H1 (cell line): ENCODE results near the gene CABLES2. TPM values are rescaled to one million over a fixed set of nuclear protein-coding genes. Genes with fewer than 3 reads are reported as not detected.

Experiments used
- CTCF ChIA-PET: fragments of 300-600 bp; sonication (Branson Sonifier 250); formaldehyde crosslinking; loops from one replicate; lab custom pipeline; 2021; ENCODE audit not compliant: partially characterized antibody; lab: Charles Lee
- POLR2A ChIA-PET: fragments of 300-600 bp; sonication (Branson Sonifier 250); formaldehyde crosslinking; loops from one replicate; lab custom pipeline; 2021; ENCODE audit warnings: inconsistent platforms; ENCODE audit not compliant: partially characterized antibody; lab: Charles Lee
- DNase-seq, 2 experiments: peaks; one replicate each; pipeline versions ENCODE4 v3.0.0 to v3.0.0-alpha.2; 2010 to 2022; ENCODE audit warnings: low spot score in 2 of 2, low read depth in 1 of 2, mixed read lengths in 1 of 2
- FAIRE-seq: peaks from 2 replicates; lab custom pipeline; 2011; peaks lifted over from hg19 to GRCh38; lab: Jason Lieb, UNC
- H2AFZ ChIP-seq: 2 replicates; pipeline ENCODE4 v1.8.1; 2012; ENCODE audit warnings: low read length, inconsistent platforms
- H2AK5ac ChIP-seq: 2 replicates; pipeline ENCODE4 v1.6.1; 2013; ENCODE audit warnings: low read depth, low read length
- H2BK120ac ChIP-seq: replicated peaks from 2 replicates; pipeline ENCODE3; 2013; ENCODE audit warnings: low read depth, low read length, inconsistent platforms
- H2BK12ac ChIP-seq: 2 replicates; pipeline ENCODE4 v1.6.1; 2013; ENCODE audit warnings: low read depth, low read length
- H2BK15ac ChIP-seq: 2 replicates; pipeline ENCODE4 v1.6.1; 2013; ENCODE audit warnings: low read length
- H2BK20ac ChIP-seq: 2 replicates; pipeline ENCODE4 v1.6.1; 2013; ENCODE audit warnings: low read length
- H2BK5ac ChIP-seq: 2 replicates; pipeline ENCODE4 v1.6.1; 2013; ENCODE audit warnings: low read depth, low read length
- H3K14ac ChIP-seq: 2 replicates; pipeline ENCODE4 v1.6.1; 2013; ENCODE audit warnings: inconsistent platforms; ENCODE audit not compliant: insufficient read length
- H3K18ac ChIP-seq: 2 replicates; pipeline ENCODE4 v1.6.1; 2013; ENCODE audit warnings: low read length; ENCODE audit errors: extremely low read depth
- H3K23ac ChIP-seq: 2 replicates; pipeline ENCODE4 v1.6.1; 2013; ENCODE audit warnings: inconsistent platforms; ENCODE audit not compliant: insufficient read length
- H3K23me2 ChIP-seq: 2 replicates; pipeline ENCODE4 v1.6.1; 2013; ENCODE audit warnings: low read depth, low read length
- H3K27ac ChIP-seq: 2 replicates; pipeline ENCODE4 v1.6.1; 2011; ENCODE audit warnings: low read depth, low read length, inconsistent platforms
- H3K27me3 ChIP-seq, 4 experiments: replicated peaks in 1 of 4; 1 replicate in 1 of 4; 2 replicates in 3 of 4; pipeline versions ENCODE4 v1.6.1 to v1.8.1; 2011 to 2013; ENCODE audit warnings: low read length in 3 of 4, mild to moderate bottlenecking in 3 of 4, inconsistent platforms in 2 of 4, mixed read lengths in 2 of 4, moderate library complexity in 1 of 4; ENCODE audit not compliant: control insufficient read depth in 3 of 4, insufficient read depth in 3 of 4; ENCODE audit errors: extremely low read depth in 1 of 4
- H3K36me3 ChIP-seq, 4 experiments: 2 replicates each; pipeline versions ENCODE4 v1.6.1 to v1.8.1; 2011 to 2013; ENCODE audit warnings: mild to moderate bottlenecking in 4 of 4, low read length in 3 of 4, moderate library complexity in 2 of 4, control low read depth in 1 of 4, inconsistent platforms in 1 of 4; ENCODE audit not compliant: insufficient read depth in 4 of 4, control insufficient read depth in 2 of 4
- H3K4ac ChIP-seq: replicated peaks from 2 replicates; pipeline ENCODE3; 2013; ENCODE audit warnings: low read length, low read depth, mixed read lengths, inconsistent platforms; ENCODE audit not compliant: insufficient read length
- H3K4me1 ChIP-seq, 4 experiments: replicated peaks in 1 of 4; 1 replicate in 1 of 4; 2 replicates in 3 of 4; pipeline versions ENCODE4 v1.6.1 to v1.8.1; 2011 to 2013; ENCODE audit warnings: low read length in 3 of 4, inconsistent platforms in 2 of 4, mixed read lengths in 1 of 4; ENCODE audit not compliant: insufficient read depth in 4 of 4, control insufficient read depth in 3 of 4
- H3K4me2 ChIP-seq, 2 experiments: 2 replicates each; pipeline versions ENCODE4 v1.6.1 to v1.8.1; 2011 to 2013; ENCODE audit warnings: low read depth in 2 of 2, low read length in 2 of 2, control low read depth in 1 of 2, inconsistent platforms in 1 of 2, mild to moderate bottlenecking in 1 of 2; ENCODE audit not compliant: insufficient read depth in 1 of 2
- H3K4me3 ChIP-seq, 4 experiments: fragments of 200-600, 300-600 bp in 1 of 4; sonication (generic), shearing (Covaris generic), sonication (Bioruptor Twin) in 1 of 4; 2 replicates each; pipeline versions ENCODE4 v1.5.1 to v1.8.1; 2011 to 2016; ENCODE audit warnings: low read length in 4 of 4, low read depth in 3 of 4, control low read depth in 2 of 4, inconsistent platforms in 2 of 4, mild to moderate bottlenecking in 2 of 4, mixed read lengths in 1 of 4, moderate library complexity in 1 of 4; ENCODE audit not compliant: insufficient read depth in 2 of 4; ENCODE audit errors: extremely low read depth in 1 of 4
- H3K56ac ChIP-seq: replicated peaks from 2 replicates; pipeline ENCODE3; 2013; ENCODE audit warnings: low read depth, mild to moderate bottlenecking, mixed read lengths, low read length, inconsistent platforms; ENCODE audit not compliant: insufficient read length
- H3K79me1 ChIP-seq: 2 replicates; pipeline ENCODE4 v1.6.1; 2013; ENCODE audit warnings: low read depth, low read length, control low read depth
- H3K79me2 ChIP-seq, 2 experiments: 2 replicates each; pipeline versions ENCODE4 v1.6.1 to v1.8.1; 2012 to 2013; ENCODE audit warnings: low read length in 2 of 2, mild to moderate bottlenecking in 2 of 2, inconsistent platforms in 1 of 2; ENCODE audit not compliant: insufficient read depth in 2 of 2, control insufficient read depth in 1 of 2
- H3K9ac ChIP-seq, 4 experiments: replicated peaks in 1 of 4; 1 replicate in 1 of 4; 2 replicates in 3 of 4; pipeline versions ENCODE4 v1.6.1 to v1.8.1; 2011 to 2013; ENCODE audit warnings: low read depth in 3 of 4, low read length in 3 of 4, control low read depth in 2 of 4, mild to moderate bottlenecking in 2 of 4, moderate library complexity in 2 of 4, inconsistent platforms in 1 of 4; ENCODE audit errors: extremely low read depth in 1 of 4
- H3K9me3 ChIP-seq, 2 experiments: 2 replicates each; pipeline versions ENCODE4 v1.6.1 to v1.8.1; 2012 to 2013; ENCODE audit warnings: mild to moderate bottlenecking in 2 of 2, moderate library complexity in 2 of 2, control low read depth in 1 of 2, inconsistent platforms in 1 of 2, low read depth in 1 of 2, low read length in 1 of 2, mixed read lengths in 1 of 2; ENCODE audit not compliant: insufficient read depth in 2 of 2
- H4K20me1 ChIP-seq, 2 experiments: replicated peaks in 1 of 2; 2 replicates each; pipeline versions ENCODE3 to v1.8.1; 2011 to 2013; ENCODE audit warnings: inconsistent platforms in 2 of 2, low read length in 2 of 2, mild to moderate bottlenecking in 1 of 2; ENCODE audit not compliant: insufficient read depth in 2 of 2, control insufficient read depth in 1 of 2
- H4K5ac ChIP-seq: 2 replicates; pipeline ENCODE4 v1.6.1; 2013; ENCODE audit warnings: low read length, low read depth, mixed read lengths, inconsistent platforms; ENCODE audit not compliant: insufficient read length
- H4K8ac ChIP-seq: 2 replicates; pipeline ENCODE4 v1.8.0; 2013; ENCODE audit warnings: mild to moderate bottlenecking, moderate library complexity, low read length, inconsistent platforms; ENCODE audit not compliant: insufficient read depth; ENCODE audit errors: extremely low read depth
- H4K91ac ChIP-seq: replicated peaks from 2 replicates; pipeline ENCODE3; 2013; ENCODE audit warnings: low read length, mixed read lengths, inconsistent platforms; ENCODE audit not compliant: insufficient read length
- ASH2L ChIP-seq: fragments of 200-600, 300-600 bp; sonication (generic); IDR thresholded peaks from one replicate; pipeline ENCODE4 v1.7.1; 2017; ENCODE audit warnings: low read length
- HDAC2 ChIP-seq, 2 experiments: fragments of 300-600 bp in 1 of 2; sonication (generic) in 1 of 2; IDR thresholded peaks; 2 replicates each; pipeline ENCODE4 v1.6.1; 2011 to 2012; ENCODE audit warnings: low read depth in 2 of 2, low read length in 2 of 2, mild to moderate bottlenecking in 2 of 2, moderate library complexity in 2 of 2, borderline replicate concordance in 1 of 2, inconsistent platforms in 1 of 2
- HDAC6 ChIP-seq: IDR thresholded peaks from one replicate; pipeline ENCODE4 v1.7.1; 2012; ENCODE audit warnings: low read depth, mild to moderate bottlenecking, inconsistent platforms, low read length, moderate library complexity
- WGBS, 2 experiments: shearing (Covaris generic) in 1 of 2; methylation state at CpG; one replicate each; pipeline versions ENCODE4 v1.1.6 to v1.1.7; 2013 to 2015; ENCODE audit warnings: low lambda C conversion rate in 2 of 2, mixed read lengths in 2 of 2, inconsistent platforms in 1 of 2, low coverage in 1 of 2, missing lambda C conversion rate in 1 of 2; ENCODE audit not compliant: insufficient replicate concordance in 2 of 2, insufficient coverage in 1 of 2, insufficient read length in 1 of 2; ENCODE audit errors: extremely low coverage in 1 of 2, missing lambda C conversion rate in 1 of 2; 5-methylcytosine and 5-hydroxymethylcytosine counted together
- polyA plus RNA-seq, 7 experiments: library from polyadenylated mRNA; depleted of rRNA in 3 of 7; stranded (reverse) in 5 of 7; unstranded in 2 of 7; fragments of >200 nt in 5 of 7; fragments of 200-250 nt in 2 of 7; gene quantifications; 1 replicate in 5 of 7; 2 replicates in 1 of 7; 4 replicates in 1 of 7; pipeline versions ENCODE4 v1.2.1 to v1.2.3, GENCODE V29; 2011 to 2013; ENCODE audit warnings: missing spikeins in 2 of 7, mixed read lengths in 2 of 7
- total RNA-seq: library from RNA; stranded (reverse); fragmentation: NEBNext Ultra II Directional; extraction: Animal tissue kit (Norgen Biotek cat#: 25700); gene quantifications from 2 replicates; pipeline ENCODE4 v1.2.1, GENCODE V29; 2021
- TF ChIP-seq, protein P1 (sequence below): IDR thresholded peaks from 2 replicates; pipeline ENCODE4 v1.6.1; 2011; ENCODE audit warnings: low read depth, mild to moderate bottlenecking, low read length; ENCODE audit not compliant: insufficient read depth

Gene CABLES2
- total and polyA plus RNA-seq, 2 of the 8 experiments (the other 6 are each of a cell fraction or from before 2014, with no cell fraction given), result 8.0 to 8.8 TPM

GRCh38 chr20:62355878-62356588 is 51.1 kb downstream of the CABLES2 start:
- Histone ChIP-seq H2BK5ac (peak overlapping the region; percentile 73), H3K14ac (no peak overlapping the region), H3K4me3 (no peak overlapping the region), H2AK5ac (0 out of 2 replicates have a peak overlapping the region, but pooled peaks have one; percentile 28), H3K4me2 (peak overlapping the region; percentile 7 to 22; a peak in 2 of 4 replicates), H3K27ac (0 out of 2 replicates have a peak overlapping the region, but pooled peaks have one; percentile 2), H2BK120ac (no peak overlapping the region), H4K91ac (peak overlapping the region; percentile 65), H2BK20ac (no peak overlapping the region), H3K79me1 (peaks cover 30% of the 10 kb centered on the region), H3K23me2 (no peaks in the 10 kb centered on the region), H2BK12ac (peak overlapping the region; percentile 71; the same call in 1 of the 2 replicates), H3K4ac (no peak overlapping the region), H3K9ac (no peak overlapping the region), H4K8ac (no peak overlapping the region; the same call in 1 of the 2 replicates), H3K36me3 (peaks cover 10 to 25% (median 17%) of the 10 kb centered on the region in 4 experiments; a peak in 5 of 8 replicates), H3K27me3 (no peaks in the 10 kb centered on the region), H3K9me3 (no peaks in the 10 kb centered on the region; a peak in 1 of 4 replicates), H3K18ac (no peak overlapping the region; the same call in 1 of the 2 replicates), H4K20me1 (peaks cover 0 to 24% of the 10 kb centered on the region in 2 experiments), H4K5ac (no peak overlapping the region), H2AFZ (no peak overlapping the region), H3K79me2 (peaks cover 12 to 70% of the 10 kb centered on the region in 2 experiments; a peak in 3 of 4 replicates), H2BK15ac (no peak overlapping the region), H3K56ac (no peak overlapping the region), H3K23ac (no peak overlapping the region), H3K4me1 (peaks cover 0 to 48% (median 35%) of the 10 kb centered on the region in 4 experiments; a peak in 6 of 7 replicates)
- 81% methylated on average over 14 of the region's 29 CpGs; no CpG with 5 or more reads in 1 of the 2 experiments for WGBS, 2 experiments
- CTCF ChIA-PET, result interaction anchor here (0.7 to 3.6 kb wide), 8 partner anchors 9 to 214 kb away, joined by 3 to 30 read pairs (median 4); partner anchors contain the start of gene LAMA5
- DNase-seq (no peak), FAIRE-seq (no peak)
- POLR2A ChIA-PET, result interaction anchor here (0.8 to 10.4 kb wide), 16 partner anchors 8 to 114 kb away, joined by 3 to 114 read pairs (median 5); partner anchors contain the start of genes LAMA5 and RPS21
- TF ChIP-seq HDAC2 (IDR thresholded peaks at IDR 0.05; ENCODE audit: borderline replicate concordance in 1 of 2, low read depth in 2 of 2, low read length in 2 of 2), result no peak
- TF ChIP-seq, protein P1, sequence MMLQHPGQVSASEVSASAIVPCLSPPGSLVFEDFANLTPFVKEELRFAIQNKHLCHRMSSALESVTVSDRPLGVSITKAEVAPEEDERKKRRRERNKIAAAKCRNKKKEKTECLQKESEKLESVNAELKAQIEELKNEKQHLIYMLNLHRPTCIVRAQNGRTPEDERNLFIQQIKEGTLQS, result no peak
- no peak for TF ChIP-seq HDAC6
- peak; percentile 29 for TF ChIP-seq ASH2L
